ENCODE measurements around the gene CDC25C. TPM values are rescaled to one million over a fixed set of nuclear protein-coding genes. Genes with fewer than 3 reads are reported as not detected.

Gene CDC25C
- total RNA-seq, 2 experiments from 2014 or later: 19.1 to 19.2 TPM

GRCh38 chr5:138346889-138347288, 15.3 kb upstream of the CDC25C start:
- Mint-ChIP-seq H3K36me3 (peaks cover 35% of the 10 kb centered on the region), H3K4me3 (no peak overlapping the region), H3K27ac (no peak overlapping the region), H3K4me1 (ENCODE audit: low read depth) (no peaks in the 10 kb centered on the region), H3K27me3 (no peaks in the 10 kb centered on the region), H3K9me3 (peaks cover 8% of the 10 kb centered on the region)
- DNase-seq: no peak
- ChIA-PET POLR2A (interaction anchor here (8.9 kb wide), 1 partner anchor 8 kb away, joined by 105 read pairs; the partner anchor contains the start of gene FAM53C), CTCF (interaction anchor here (0.8 kb wide), 1 partner anchor 15 kb away, joined by 3 read pairs; the partner anchor contains the start of gene CDC25C)
- intact Hi-C loops (cut with micrococcal nuclease): no loop called here

- intact Hi-C loops (cut with micrococcal nuclease): no loop called here
- Mint-ChIP-seq H3K27me3 (no peaks in the 10 kb centered on the region), H3K27ac (no peak overlapping the region), H3K4me1 (ENCODE audit: low read depth) (peaks cover 11% of the 10 kb centered on the region), H3K4me3 (no peak overlapping the region), H3K36me3 (peaks cover 33% of the 10 kb centered on the region), H3K9me3 (no peaks in the 10 kb centered on the region)
- POLR2A ChIA-PET: interaction anchor here (0.8 to 0.9 kb wide), 2 partner anchors 8 to 12 kb away, joined by 3 read pairs; no protein-coding TSS in a partner anchor
- no peak for DNase-seq
- CTCF ChIA-PET: interaction anchor here (0.7 kb wide), 2 partner anchors 8 to 34 kb away, joined by 3 read pairs; no protein-coding TSS in a partner anchor
Observed at GRCh38 chr5:138344887-138345622, 13.5 kb upstream of the CDC25C start.

GRCh38 chr5:138340008-138340407, 8.4 kb upstream of the CDC25C start:
- Mint-ChIP-seq H3K9me3 (no peaks in the 10 kb centered on the region), H3K4me3 (peak overlapping the region; percentile 24), H3K4me1 (ENCODE audit: low read depth) (peaks cover 34% of the 10 kb centered on the region), H3K36me3 (peaks cover 12% of the 10 kb centered on the region), H3K27ac (no peak overlapping the region), H3K27me3 (no peaks in the 10 kb centered on the region)
- ChIA-PET POLR2A (interaction anchor here (1.3 to 6.0 kb wide), 2 partner anchors 8 to 11 kb away, joined by 5 to 105 read pairs; partner anchors contain the start of genes CDC25C and KDM3B), CTCF (interaction anchor here (8.4 kb wide), 1 partner anchor 13 kb away, joined by 192 read pairs; the partner anchor contains the start of gene KDM3B)
- no peak for DNase-seq
- intact Hi-C loops (cut with micrococcal nuclease): no loop called here

GRCh38 chr5:138339464-138339863, 7.9 kb upstream of the CDC25C start:
- peaks cover 38% of the 10 kb centered on the region for H3K4me1 Mint-ChIP-seq (ENCODE audit: low read depth)

GRCh38 chr5:138339091-138339456, 7.5 kb upstream of the CDC25C start:
- Mint-ChIP-seq H3K27me3 (no peaks in the 10 kb centered on the region), H3K4me3 (peak overlapping the region; percentile 93), H3K9me3 (no peaks in the 10 kb centered on the region), H3K27ac (peak overlapping the region; percentile 76), H3K4me1 (ENCODE audit: low read depth) (peaks cover 38% of the 10 kb centered on the region), H3K36me3 (peaks cover 9% of the 10 kb centered on the region)
- intact Hi-C loops (cut with micrococcal nuclease): loop anchor here (2.0 to 5.0 kb wide), 3 partner anchors 160 to 587 kb away; partner anchors contain the start of genes BRD8, ETF1, HNRNPA0 and KIF20A
- no peak for DNase-seq
- POLR2A ChIA-PET: interaction anchor here (1.5 to 6.0 kb wide), 2 partner anchors 12 to 44 kb away, joined by 3 to 105 read pairs; partner anchors contain the start of gene KDM3B
- CTCF ChIA-PET: interaction anchor here (1.6 to 8.4 kb wide), 2 partner anchors 14 to 160 kb away, joined by 4 to 192 read pairs; partner anchors contain the start of genes KDM3B and KIF20A

More at GRCh38 chr5:138339464-138339863, 7.9 kb upstream of the CDC25C start:
- H3K27ac Mint-ChIP-seq: peak overlapping the region; percentile 76
- peaks cover 9% of the 10 kb centered on the region for H3K36me3 Mint-ChIP-seq
- ChIA-PET CTCF (interaction anchor here (1.6 to 8.4 kb wide), 2 partner anchors 14 to 160 kb away, joined by 4 to 192 read pairs; partner anchors contain the start of genes KDM3B and KIF20A), POLR2A (interaction anchor here (6.0 kb wide), 1 partner anchor 12 kb away, joined by 105 read pairs; the partner anchor contains the start of gene KDM3B)
- H3K27me3 Mint-ChIP-seq: no peaks in the 10 kb centered on the region
- H3K4me3 Mint-ChIP-seq: peak overlapping the region; percentile 93
- DNase-seq: no peak
- H3K9me3 Mint-ChIP-seq: no peaks in the 10 kb centered on the region
- intact Hi-C loops (cut with micrococcal nuclease): loop anchor here (2.0 to 5.0 kb wide), 3 partner anchors 161 to 587 kb away; partner anchors contain the start of genes BRD8, ETF1, HNRNPA0 and KIF20A

- peaks cover 38% of the 10 kb centered on the region for H3K4me1 Mint-ChIP-seq (ENCODE audit: low read depth)
- H3K4me3 Mint-ChIP-seq: peak overlapping the region; percentile 93
- CTCF ChIA-PET: interaction anchor here (1.0 to 8.4 kb wide), 4 partner anchors 12 to 159 kb away, joined by 4 to 192 read pairs (median 4); partner anchors contain the start of genes KDM3B and KIF20A
- H3K27me3 Mint-ChIP-seq: no peaks in the 10 kb centered on the region
- intact Hi-C loops (cut with micrococcal nuclease): loop anchor here (1.0 to 5.0 kb wide), 5 partner anchors 14 to 586 kb away; partner anchors contain the start of genes BRD8, ETF1, HNRNPA0 and HSPA9
- peak overlapping the region; percentile 76 for H3K27ac Mint-ChIP-seq
- no peaks in the 10 kb centered on the region for H3K9me3 Mint-ChIP-seq
- H3K36me3 Mint-ChIP-seq: peaks cover 9% of the 10 kb centered on the region
- peak; percentile 29 for DNase-seq
- POLR2A ChIA-PET: interaction anchor here (0.5 to 6.0 kb wide), 6 partner anchors 13 to 205 kb away, joined by 3 to 105 read pairs (median 4); partner anchors contain the start of genes BRD8, CDC23, KDM3B and KIF20A
Observed at GRCh38 chr5:138338411-138339090, 6.9 kb upstream of the CDC25C start.

GRCh38 chr5:138337685-138338410, 6.2 kb upstream of the CDC25C start, which contains the start of gene FAM53C:
Gene FAM53C (plus strand): TSS chr5:138338266. CDS start chr5:138341336, 3,070 bp downstream.
- Mint-ChIP-seq H3K9me3 (no peaks in the 10 kb centered on the region), H3K36me3 (peaks cover 7% of the 10 kb centered on the region), H3K4me1 (ENCODE audit: low read depth) (peaks cover 38% of the 10 kb centered on the region), H3K27ac (peak within 1 kb of the TSS; percentile 96), H3K4me3 (peak within 1 kb of the TSS; percentile 93), H3K27me3 (no peaks in the 10 kb centered on the region)
- ChIA-PET POLR2A (interaction anchor here (0.5 to 6.0 kb wide), 6 partner anchors 14 to 206 kb away, joined by 3 to 105 read pairs (median 4); partner anchors contain the start of genes BRD8, CDC23, KDM3B and KIF20A), CTCF (interaction anchor here (1.0 to 8.4 kb wide), 4 partner anchors 13 to 159 kb away, joined by 4 to 192 read pairs (median 4); partner anchors contain the start of genes KDM3B and KIF20A)
- DNase-seq: peak; percentile 94
- intact Hi-C loops (cut with micrococcal nuclease): loop anchor here (1.0 to 5.0 kb wide), 5 partner anchors 14 to 586 kb away; partner anchors contain the start of genes BRD8, ETF1, HNRNPA0 and HSPA9

- intact Hi-C loops (cut with micrococcal nuclease): loop anchor here (5.0 kb wide), 2 partner anchors 205 to 585 kb away; partner anchors contain the start of genes ETF1 and HNRNPA0
- peak overlapping the region; percentile 96 for H3K27ac Mint-ChIP-seq
- DNase-seq: no peak
- H3K4me3 Mint-ChIP-seq: peak overlapping the region; percentile 93
- POLR2A ChIA-PET: interaction anchor here (1.7 to 6.0 kb wide), 2 partner anchors 14 to 159 kb away, joined by 8 to 105 read pairs; partner anchors contain the start of genes BRD8, KDM3B and KIF20A
- H3K36me3 Mint-ChIP-seq: peaks cover 7% of the 10 kb centered on the region
- peaks cover 41% of the 10 kb centered on the region for H3K4me1 Mint-ChIP-seq (ENCODE audit: low read depth)
- CTCF ChIA-PET: interaction anchor here (1.1 to 8.4 kb wide), 2 partner anchors 13 to 16 kb away, joined by 4 to 192 read pairs; partner anchors contain the start of gene KDM3B
- no peaks in the 10 kb centered on the region for H3K9me3 Mint-ChIP-seq
- no peaks in the 10 kb centered on the region for H3K27me3 Mint-ChIP-seq
Observed at GRCh38 chr5:138336952-138337684, 5.5 kb upstream of the CDC25C start.

GRCh38 chr5:138334867-138335447, 3.4 kb upstream of the CDC25C start:
- Mint-ChIP-seq H3K36me3 (no peaks in the 10 kb centered on the region), H3K27me3 (no peaks in the 10 kb centered on the region), H3K9me3 (no peaks in the 10 kb centered on the region), H3K4me1 (ENCODE audit: low read depth) (peaks cover 43% of the 10 kb centered on the region), H3K4me3 (peak overlapping the region; percentile 24), H3K27ac (no peak overlapping the region)
- intact Hi-C loops (cut with micrococcal nuclease): loop anchor here (5.0 kb wide), 2 partner anchors 207 to 583 kb away; partner anchors contain the start of genes ETF1 and HNRNPA0
- ChIA-PET CTCF (interaction anchor here (0.6 to 5.8 kb wide), 2 partner anchors 18 to 369 kb away, joined by 3 to 113 read pairs; partner anchors contain the start of gene KDM3B), POLR2A (no interaction called here)
- peak; percentile 23 for DNase-seq

Data from activated CD4-positive, alpha-beta memory T cell treated with anti-CD3 and anti-CD28 coated beads for 36 hours (primary cell).